Vagina (tissue), 2 donors: ENCODE measurements around the gene RWDD1.

Experiments
- CTCF ChIP-seq, 3 experiments: fragments of 450-650 bp in 2 of 3; fragments of 200-600 bp in 1 of 3; sonication (generic) in 1 of 3; IDR thresholded peaks; one replicate each; pipeline ENCODE4 v1.5.1; 2017 to 2019; ENCODE audit warnings: antibody characterized with exemption in 3 of 3, mild to moderate bottlenecking in 2 of 3, moderate library complexity in 2 of 3
- POLR2A ChIP-seq, 2 donors: fragments of 450-650 bp; IDR thresholded peaks; one replicate each; pipeline ENCODE4 v1.6.1; 2017; ENCODE audit warnings: antibody characterized with exemption in 2 of 2, mild to moderate bottlenecking in 2 of 2, moderate library complexity in 2 of 2

- TF ChIP-seq CTCF (IDR thresholded peaks at IDR 0.05) = no peak
- TF ChIP-seq POLR2A (IDR thresholded peaks at IDR 0.05) = no peak
Measured at GRCh38 chr6:116568111-116568510, 3.2 kb upstream of the RWDD1 start.
